HG02884 (cell line): ENCODE results near the gene PTH2.
"Not testable (repeated sequence)": the region's sequence is repeated elsewhere in the genome, so short reads cannot be mapped to it uniquely, and the experiment has no call there.

Source experiments
- ATAC-seq: cut with Tn5 transposase; IDR thresholded peaks from one replicate; pipeline ENCODE4 v1.9.1; 2021; ENCODE audit warnings: mild to moderate bottlenecking, moderate library complexity; ENCODE audit not compliant: unreplicated experiment

Gene PTH2, protein sequence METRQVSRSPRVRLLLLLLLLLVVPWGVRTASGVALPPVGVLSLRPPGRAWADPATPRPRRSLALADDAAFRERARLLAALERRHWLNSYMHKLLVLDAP

GRCh38 chr19:49423071-49423984, at the start of gene PTH2:
Gene PTH2, minus strand, starts transcription at chr19:49423441. Its CDS starts 102 bp downstream, at chr19:49423339.
- no peak for ATAC-seq

GRCh38 chr19:49472936-49473335, 49.7 kb upstream of the PTH2 start:
- ATAC-seq: no peak

DNA sequence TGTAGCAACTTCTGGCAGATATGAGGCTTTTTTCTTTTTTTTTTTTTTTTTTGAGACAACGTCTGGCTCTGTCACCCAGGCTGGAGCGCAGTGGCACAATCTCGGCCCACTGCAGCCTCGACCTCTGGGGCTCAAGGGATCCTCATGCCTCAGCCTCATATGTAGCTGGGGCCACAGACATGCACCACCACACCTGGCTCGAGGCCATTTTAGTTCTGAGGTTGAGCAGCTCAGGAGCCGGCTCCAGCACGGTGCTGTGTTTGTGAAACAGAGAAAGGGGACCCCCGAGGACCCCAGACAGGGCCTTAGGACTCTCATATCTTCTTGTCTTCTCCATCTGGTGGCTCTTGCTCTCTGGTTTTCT, 47.4 kb upstream of the PTH2 start:
- no peak for ATAC-seq

- no peak for ATAC-seq
Measured at GRCh38 chr19:49469828-49470614, 46.8 kb upstream of the PTH2 start.

- peak; percentile 62 for ATAC-seq
Measured at GRCh38 chr19:49468746-49469447, 45.7 kb upstream of the PTH2 start.

- no peak for ATAC-seq
Measured at GRCh38 chr19:49468199-49468598, 45.0 kb upstream of the PTH2 start.

DNA sequence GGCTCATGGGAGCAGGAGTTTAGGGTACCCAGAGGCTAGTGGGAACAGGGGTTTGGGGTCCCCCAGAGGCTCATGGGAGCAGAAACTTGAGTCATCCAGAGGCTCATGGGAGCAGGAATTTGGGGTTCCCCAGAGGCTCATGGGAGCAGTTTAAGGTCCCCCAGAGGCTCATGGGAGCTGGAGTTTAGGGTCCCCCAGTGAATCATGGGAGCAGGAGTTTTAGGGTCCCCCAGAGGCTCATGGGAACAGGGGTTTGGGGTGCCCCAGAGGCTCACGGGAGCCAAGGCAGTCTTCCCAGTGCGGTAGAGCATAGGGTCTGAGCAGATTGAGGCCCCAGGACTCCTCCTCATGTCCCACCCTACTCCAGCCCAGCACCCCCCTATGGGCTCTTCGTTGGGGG, 42.1 kb upstream of the PTH2 start:
- ATAC-seq: no peak

DNA sequence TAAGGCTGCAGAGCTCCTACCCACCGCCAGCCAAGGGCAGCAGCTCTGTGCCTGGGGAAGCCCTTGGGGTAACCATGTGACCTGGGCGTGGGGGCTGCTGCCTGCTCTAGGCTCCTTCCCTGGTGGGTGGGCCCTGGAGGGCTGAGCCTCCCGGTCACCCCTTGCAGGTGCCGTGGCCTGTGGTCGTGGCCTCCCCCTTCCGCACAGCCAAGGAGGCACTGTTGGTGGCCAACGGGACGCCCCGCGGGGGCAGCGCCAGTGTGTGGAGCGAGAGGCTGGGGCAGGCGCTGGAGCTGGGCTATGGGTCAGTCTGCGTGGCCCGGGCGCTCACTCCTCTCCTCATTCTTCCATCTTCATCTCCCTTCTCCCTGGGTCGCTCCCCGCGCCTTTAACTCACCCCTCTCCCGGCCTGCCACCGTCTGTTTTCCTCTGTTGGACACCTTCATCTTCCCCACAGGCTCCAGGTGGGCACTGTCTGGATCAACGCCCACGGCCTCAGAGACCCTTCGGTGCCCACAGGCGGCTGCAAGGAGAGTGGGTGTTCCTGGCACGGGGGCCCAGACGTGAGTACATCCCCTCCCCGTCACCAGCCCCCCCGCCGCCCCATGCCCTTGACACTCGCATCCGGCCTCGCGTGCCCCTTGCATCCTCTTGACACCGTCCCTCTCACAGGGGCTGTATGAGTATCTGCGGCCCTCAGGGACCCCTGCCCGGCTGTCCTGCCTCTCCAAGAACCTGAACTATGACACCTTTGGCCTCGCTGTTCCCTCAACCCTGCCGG, 40.9 kb upstream of the PTH2 start:
- ATAC-seq: no peak

- no peak for ATAC-seq
Measured at GRCh38 chr19:49462492-49462891, 39.3 kb upstream of the PTH2 start.

DNA sequence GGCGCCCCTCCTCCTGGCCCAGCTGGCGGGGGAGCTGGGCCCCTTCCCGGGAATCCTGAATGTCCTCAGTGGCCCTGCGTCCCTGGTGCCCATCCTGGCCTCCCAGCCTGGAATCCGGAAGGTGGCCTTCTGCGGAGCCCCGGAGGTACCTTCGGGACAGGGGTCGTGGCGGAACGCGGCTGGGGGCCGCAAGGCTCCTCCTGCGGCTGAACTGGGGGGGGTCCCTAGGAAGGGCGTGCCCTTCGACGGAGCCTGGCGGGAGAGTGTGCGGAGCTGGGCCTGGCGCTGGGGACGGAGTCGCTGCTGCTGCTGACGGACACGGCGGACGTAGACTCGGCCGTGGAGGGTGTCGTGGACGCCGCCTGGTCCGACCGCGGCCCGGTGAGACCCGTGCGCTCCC, 38.4 kb upstream of the PTH2 start:
- ATAC-seq: no peak

- not testable (repeated sequence) for ATAC-seq
Measured at GRCh38 chr19:49461130-49461529, 37.9 kb upstream of the PTH2 start.

DNA sequence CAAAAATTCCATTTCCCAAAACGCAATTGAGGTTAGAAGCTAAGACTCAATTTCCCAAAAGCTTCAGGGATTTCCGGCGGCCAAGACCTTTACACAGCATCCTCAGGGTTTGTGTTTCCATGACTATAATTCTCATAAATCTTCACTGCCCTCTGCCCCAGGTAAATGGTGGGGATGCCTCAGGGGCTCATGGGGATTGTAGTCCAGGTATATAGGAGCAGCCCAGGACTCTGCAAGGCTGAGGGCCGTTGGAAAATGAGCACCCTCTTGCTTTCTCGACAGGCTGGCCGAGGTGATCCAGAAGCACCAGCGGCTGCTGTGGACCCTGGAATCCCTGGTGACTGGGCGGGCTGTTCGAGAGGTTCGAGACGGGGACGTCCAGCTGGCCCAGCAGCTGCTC, 36.1 kb upstream of the PTH2 start:
- no peak for ATAC-seq

- no peak for ATAC-seq
Measured at GRCh38 chr19:49458567-49458903, 35.3 kb upstream of the PTH2 start.

- no peak for ATAC-seq
Measured at GRCh38 chr19:49456326-49456725, 33.1 kb upstream of the PTH2 start.

- no peak for ATAC-seq
Measured at GRCh38 chr19:49455773-49456172, 32.5 kb upstream of the PTH2 start.

DNA sequence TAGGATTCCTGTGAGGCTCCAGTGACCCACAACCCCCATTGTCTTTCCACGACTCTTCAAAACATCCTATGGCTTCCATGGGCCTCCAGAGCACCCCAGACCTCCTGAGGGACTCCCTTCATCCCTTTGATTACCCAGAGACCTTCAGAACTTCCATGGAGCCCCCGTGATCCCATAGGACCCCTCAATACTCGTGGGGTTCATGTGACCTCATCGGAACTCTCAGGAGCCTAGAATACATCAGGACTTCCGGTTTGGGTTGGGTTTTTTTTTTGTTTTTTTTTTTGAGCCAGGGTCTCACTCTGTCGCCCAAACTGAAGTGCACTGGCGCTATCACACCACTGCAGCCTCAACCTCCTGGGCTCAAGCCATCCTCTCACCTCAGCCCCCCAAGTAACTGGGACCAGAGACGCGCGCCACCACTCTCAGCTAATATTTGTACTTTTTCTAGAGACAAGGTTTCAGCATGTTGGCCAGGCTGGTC, 30.6 kb upstream of the PTH2 start:
- no peak for ATAC-seq

GRCh38 chr19:49453013-49453756, 29.9 kb upstream of the PTH2 start, which contains the start of gene ALDH16A1:
Gene ALDH16A1, plus strand, starts transcription at chr19:49453225. Its CDS starts 107 bp downstream, at chr19:49453332.
- ATAC-seq: peak; percentile 77

- ATAC-seq: peak; percentile 49
Measured at GRCh38 chr19:49451430-49452181, 28.4 kb upstream of the PTH2 start, which contains the start of gene PIH1D1. Gene PIH1D1, minus strand, starts transcription at chr19:49451814. Its CDS starts 240 bp downstream, at chr19:49451574.

DNA sequence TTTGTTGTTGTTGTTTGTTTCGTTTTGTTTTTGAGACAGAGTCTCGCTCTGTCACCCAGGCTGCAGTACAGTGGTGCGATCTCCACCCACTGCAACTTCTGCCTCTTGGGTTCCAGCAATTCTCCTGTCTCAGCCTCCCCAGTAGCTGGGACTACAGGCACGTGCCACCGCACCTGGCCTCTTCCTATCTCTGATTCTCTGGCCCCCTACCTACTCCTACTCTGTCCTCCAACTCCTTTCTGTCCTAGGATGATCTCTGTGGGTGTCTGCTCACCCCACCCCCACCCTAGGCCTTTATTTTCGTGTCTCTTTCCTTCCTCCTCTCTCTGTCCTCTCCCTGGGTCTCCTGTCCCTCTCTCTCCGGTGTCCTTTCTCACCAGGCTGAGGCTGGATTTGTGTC, 27.2 kb upstream of the PTH2 start:
- ATAC-seq: no peak
